ENCODE data around the gene TEAD1. TPM values are rescaled to one million over a fixed set of nuclear protein-coding genes. Genes with fewer than 3 reads are reported as not detected.

The TEAD1 gene
- total RNA-seq, 1 experiment from 2014 or later: 106 TPM

GRCh38 chr11:12943311-12943710 is 269.1 kb downstream of the TEAD1 start:
- TF ChIP-seq EZH2 (IDR thresholded peaks at IDR 0.05; ENCODE audit: low read depth) (no peak), CTCF (conservative IDR thresholded peaks at IDR 0.05) (no peak)
- intact Hi-C loops (cut with micrococcal nuclease; ENCODE audit: unreplicated experiment): no loop called here
- Histone ChIP-seq H3K9me2 (ENCODE audit: insufficient read depth) (no peaks in the 10 kb centered on the region), H3K9me3 (ENCODE audit: insufficient read depth, low read depth) (no peaks in the 10 kb centered on the region), H3K27me3 (ENCODE audit: insufficient read depth, low read depth) (no peaks in the 10 kb centered on the region), H3K4me3 (no peak overlapping the region), H3K4me2 (no peak overlapping the region), H3K4me1 (replicated peaks; ENCODE audit: insufficient read depth) (no peaks in the 10 kb centered on the region), H4K20me1 (ENCODE audit: insufficient read depth) (no peaks in the 10 kb centered on the region), H2AFZ (no peak overlapping the region), H3K79me2 (ENCODE audit: low read depth) (no peaks in the 10 kb centered on the region), H3K27ac (no peak overlapping the region), H3F3A (ENCODE audit: insufficient read depth, low read depth) (no peaks in the 10 kb centered on the region), H3K36me3 (ENCODE audit: low read depth) (0 out of 2 replicates have a peak, but pooled peaks cover 8% of the 10 kb centered on the region)
- no peak for DNase-seq
- no TSS peak for BruUV-seq (replicated peaks)
- ChIA-PET POLR2A (ENCODE audit: unreplicated experiment) (no interaction called here), CTCF (no interaction called here)

GRCh38 chr11:12944889-12945288 is 270.7 kb downstream of the TEAD1 start:
- H2AFZ ChIP-seq: no peak overlapping the region
- H3K79me2 ChIP-seq (ENCODE audit: low read depth): no peaks in the 10 kb centered on the region
- H3K4me1 ChIP-seq (replicated peaks; ENCODE audit: insufficient read depth): no peaks in the 10 kb centered on the region; the same call in 1 of the 2 replicates
- TF ChIP-seq CTCF (conservative IDR thresholded peaks at IDR 0.05): no peak
- TF ChIP-seq EZH2 (IDR thresholded peaks at IDR 0.05; ENCODE audit: low read depth): no peak
- ChIA-PET CTCF (no interaction called here), POLR2A (ENCODE audit: unreplicated experiment) (interaction anchor here (0.8 kb wide), 1 partner anchor 434 kb away, joined by 3 read pairs; no protein-coding TSS in a partner anchor)
- DNase-seq: no peak
- no TSS peak for BruUV-seq (replicated peaks)
- 0 out of 2 replicates have a peak, but pooled peaks cover 3% of the 10 kb centered on the region for H3F3A ChIP-seq (ENCODE audit: insufficient read depth, low read depth)
- H3K9me2 ChIP-seq (ENCODE audit: insufficient read depth): no peaks in the 10 kb centered on the region
- 0 out of 2 replicates have a peak, but pooled peaks cover 6% of the 10 kb centered on the region for H3K36me3 ChIP-seq (ENCODE audit: low read depth)
- intact Hi-C loops (cut with micrococcal nuclease; ENCODE audit: unreplicated experiment): no loop called here
- H3K9me3 ChIP-seq (ENCODE audit: insufficient read depth, low read depth): no peaks in the 10 kb centered on the region
- no peaks in the 10 kb centered on the region for H3K27me3 ChIP-seq (ENCODE audit: insufficient read depth, low read depth)
- H3K27ac ChIP-seq: no peak overlapping the region
- H4K20me1 ChIP-seq (ENCODE audit: insufficient read depth): no peaks in the 10 kb centered on the region
- no peak overlapping the region for H3K4me2 ChIP-seq
- no peak overlapping the region for H3K4me3 ChIP-seq

- intact Hi-C loops (cut with micrococcal nuclease; ENCODE audit: unreplicated experiment): no loop called here
- Histone ChIP-seq H3K9me2 (ENCODE audit: insufficient read depth) (no peaks in the 10 kb centered on the region), H3F3A (ENCODE audit: insufficient read depth, low read depth) (0 out of 2 replicates have a peak, but pooled peaks cover 3% of the 10 kb centered on the region), H2AFZ (no peak overlapping the region), H3K79me2 (ENCODE audit: low read depth) (no peaks in the 10 kb centered on the region), H3K27ac (no peak overlapping the region), H3K4me2 (no peak overlapping the region), H3K9me3 (ENCODE audit: insufficient read depth, low read depth) (peaks cover 18% of the 10 kb centered on the region), H3K27me3 (ENCODE audit: insufficient read depth, low read depth) (no peaks in the 10 kb centered on the region), H3K4me1 (replicated peaks; ENCODE audit: insufficient read depth) (no peaks in the 10 kb centered on the region; the same call in 1 of the 2 replicates), H3K36me3 (ENCODE audit: low read depth) (no peaks in the 10 kb centered on the region), H4K20me1 (ENCODE audit: insufficient read depth) (no peaks in the 10 kb centered on the region), H3K4me3 (no peak overlapping the region)
- TF ChIP-seq CTCF (conservative IDR thresholded peaks at IDR 0.05) (no peak), EZH2 (IDR thresholded peaks at IDR 0.05; ENCODE audit: low read depth) (no peak)
- no TSS peak for BruUV-seq (replicated peaks)
- no peak for DNase-seq
- CTCF ChIA-PET: no interaction called here
- POLR2A ChIA-PET (ENCODE audit: unreplicated experiment): no interaction called here
Observed at GRCh38 chr11:12949453-12949852, 275.2 kb downstream of the TEAD1 start.
